MM.1S (cell line): ENCODE measurements around the gene CHSY3.

Experiments used
- DNase-seq: peaks from one replicate; pipeline ENCODE4 v3.0.0-alpha.2; 2015
- H2AFZ ChIP-seq: fragments of 300-600 bp; sonication (generic); 2 replicates; pipeline ENCODE4 v1.6.0; 2016; ENCODE audit warnings: antibody characterized with exemption, low read length
- H3F3A ChIP-seq: fragments of 300-600 bp; sonication (generic); 2 replicates; pipeline ENCODE4 v1.6.1; 2016; ENCODE audit warnings: mild to moderate bottlenecking, antibody characterized with exemption, low read length, moderate library complexity, mixed read lengths; ENCODE audit not compliant: insufficient read depth
- H3K27ac ChIP-seq: fragments of 300-600 bp; sonication (generic); 2 replicates; pipeline ENCODE4 v1.5.1; 2016; ENCODE audit warnings: mild to moderate bottlenecking, low read length
- H3K27me3 ChIP-seq: fragments of 300-600 bp; sonication (generic); replicated peaks from 2 replicates; pipeline ENCODE4 v1.6.0; 2016; ENCODE audit warnings: low read length; ENCODE audit not compliant: insufficient read depth
- H3K36me3 ChIP-seq: fragments of 300-600 bp; sonication (generic); replicated peaks from 2 replicates; pipeline ENCODE4 v1.6.1; 2016; ENCODE audit warnings: mild to moderate bottlenecking, low read length, mixed read lengths; ENCODE audit not compliant: insufficient read depth
- H3K4me1 ChIP-seq: fragments of 300-600 bp; sonication (generic); 2 replicates; pipeline ENCODE4 v1.6.1; 2016; ENCODE audit warnings: low read length, mixed read lengths
- H3K4me2 ChIP-seq: fragments of 300-600 bp; sonication (generic); 2 replicates; pipeline ENCODE4 v1.6.0; 2016; ENCODE audit warnings: low read depth, low read length
- H3K4me3 ChIP-seq: fragments of 300-600 bp; sonication (generic); 2 replicates; pipeline ENCODE4 v1.5.1; 2016; ENCODE audit warnings: low read length, mixed read lengths
- H3K79me2 ChIP-seq: fragments of 300-600 bp; sonication (generic); 2 replicates; pipeline ENCODE4 v1.6.1; 2016; ENCODE audit warnings: mixed run types, low read length, mixed read lengths
- H3K9ac ChIP-seq: fragments of 300-600 bp; sonication (generic); 2 replicates; pipeline ENCODE4 v1.6.1; 2016; ENCODE audit warnings: low read length, mixed read lengths
- H3K9me2 ChIP-seq: fragments of 300-600 bp; sonication (generic); replicated peaks from 2 replicates; pipeline ENCODE4 v1.6.1; 2016; ENCODE audit warnings: mild to moderate bottlenecking, low read length, mixed read lengths; ENCODE audit not compliant: insufficient read depth
- H3K9me3 ChIP-seq: fragments of 300-600 bp; sonication (generic); replicated peaks from 2 replicates; pipeline ENCODE4 v1.6.1; 2016; ENCODE audit warnings: mild to moderate bottlenecking, low read length, mixed read lengths; ENCODE audit not compliant: insufficient read depth
- H4K20me1 ChIP-seq: fragments of 300-600 bp; sonication (generic); 2 replicates; pipeline ENCODE4 v1.6.1; 2016; ENCODE audit warnings: mild to moderate bottlenecking, low read length, moderate library complexity, mixed read lengths; ENCODE audit not compliant: insufficient read depth
- EZH2 ChIP-seq: fragments of 300-600 bp; sonication (generic); optimal IDR thresholded peaks from 2 replicates; pipeline ENCODE3; 2017; ENCODE audit warnings: low read depth, mild to moderate bottlenecking, antibody characterized with exemption, low read length, mixed read lengths
- EZH2phosphoT487 ChIP-seq: fragments of 300-600 bp; sonication (generic); IDR thresholded peaks from 2 replicates; pipeline ENCODE4 v1.6.1; 2018; ENCODE audit warnings: antibody characterized with exemption, low read length
- TF ChIP-seq, protein P1 (sequence below): fragments of 300-600 bp; sonication (generic); IDR thresholded peaks from 2 replicates; pipeline ENCODE4 v1.5.1; 2016; ENCODE audit warnings: antibody characterized with exemption, low read length, mixed read lengths

Gene CHSY3

DNA sequence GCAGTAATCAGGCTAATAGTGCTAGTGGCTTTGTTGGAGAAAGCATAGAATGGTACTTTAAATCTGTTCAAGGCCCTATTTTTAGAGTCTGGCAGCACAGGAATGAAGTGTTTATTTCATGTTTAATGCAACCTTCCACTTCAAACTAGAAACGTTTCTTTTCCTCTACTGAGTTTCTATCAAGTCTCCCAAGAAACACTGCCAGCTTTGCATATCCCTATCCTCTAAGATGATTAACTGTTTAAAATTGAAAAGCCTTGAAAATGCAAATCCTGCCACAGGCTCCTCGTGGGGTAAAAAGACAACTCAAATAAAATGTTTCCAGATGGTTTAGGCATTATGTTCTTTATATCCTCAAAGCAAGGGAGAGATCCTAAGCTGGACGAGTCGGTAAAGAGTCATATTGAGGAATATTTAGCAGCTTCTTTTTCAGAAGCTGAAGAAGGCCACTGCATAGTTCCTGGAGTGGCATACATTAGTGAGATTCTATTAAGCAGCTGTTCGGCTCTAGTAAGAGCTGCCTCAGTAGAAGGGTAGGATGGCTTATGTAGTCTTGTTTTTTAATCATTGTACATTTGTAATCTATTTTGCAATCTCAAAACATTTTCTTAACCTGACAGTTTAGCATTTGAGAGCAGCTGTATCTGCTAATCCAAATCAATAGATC is 251.2 kb downstream of the CHSY3 start:
- Histone ChIP-seq H3K4me3 (no peak overlapping the region), H3K4me1 (no peaks in the 10 kb centered on the region), H2AFZ (no peak overlapping the region), H3K9me3 (no peaks in the 10 kb centered on the region), H3K79me2 (no peaks in the 10 kb centered on the region), H3K9me2 (no peaks in the 10 kb centered on the region), H3K27ac (no peak overlapping the region), H3K4me2 (no peak overlapping the region), H3K36me3 (no peaks in the 10 kb centered on the region), H4K20me1 (no peaks in the 10 kb centered on the region), H3K9ac (no peak overlapping the region), H3F3A (no peaks in the 10 kb centered on the region), H3K27me3 (no peaks in the 10 kb centered on the region)
- TF ChIP-seq EZH2 (no peak), EZH2phosphoT487 (no peak)
- TF ChIP-seq, protein P1, sequence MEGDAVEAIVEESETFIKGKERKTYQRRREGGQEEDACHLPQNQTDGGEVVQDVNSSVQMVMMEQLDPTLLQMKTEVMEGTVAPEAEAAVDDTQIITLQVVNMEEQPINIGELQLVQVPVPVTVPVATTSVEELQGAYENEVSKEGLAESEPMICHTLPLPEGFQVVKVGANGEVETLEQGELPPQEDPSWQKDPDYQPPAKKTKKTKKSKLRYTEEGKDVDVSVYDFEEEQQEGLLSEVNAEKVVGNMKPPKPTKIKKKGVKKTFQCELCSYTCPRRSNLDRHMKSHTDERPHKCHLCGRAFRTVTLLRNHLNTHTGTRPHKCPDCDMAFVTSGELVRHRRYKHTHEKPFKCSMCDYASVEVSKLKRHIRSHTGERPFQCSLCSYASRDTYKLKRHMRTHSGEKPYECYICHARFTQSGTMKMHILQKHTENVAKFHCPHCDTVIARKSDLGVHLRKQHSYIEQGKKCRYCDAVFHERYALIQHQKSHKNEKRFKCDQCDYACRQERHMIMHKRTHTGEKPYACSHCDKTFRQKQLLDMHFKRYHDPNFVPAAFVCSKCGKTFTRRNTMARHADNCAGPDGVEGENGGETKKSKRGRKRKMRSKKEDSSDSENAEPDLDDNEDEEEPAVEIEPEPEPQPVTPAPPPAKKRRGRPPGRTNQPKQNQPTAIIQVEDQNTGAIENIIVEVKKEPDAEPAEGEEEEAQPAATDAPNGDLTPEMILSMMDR = no peak
- DNase-seq = no peak

DNA sequence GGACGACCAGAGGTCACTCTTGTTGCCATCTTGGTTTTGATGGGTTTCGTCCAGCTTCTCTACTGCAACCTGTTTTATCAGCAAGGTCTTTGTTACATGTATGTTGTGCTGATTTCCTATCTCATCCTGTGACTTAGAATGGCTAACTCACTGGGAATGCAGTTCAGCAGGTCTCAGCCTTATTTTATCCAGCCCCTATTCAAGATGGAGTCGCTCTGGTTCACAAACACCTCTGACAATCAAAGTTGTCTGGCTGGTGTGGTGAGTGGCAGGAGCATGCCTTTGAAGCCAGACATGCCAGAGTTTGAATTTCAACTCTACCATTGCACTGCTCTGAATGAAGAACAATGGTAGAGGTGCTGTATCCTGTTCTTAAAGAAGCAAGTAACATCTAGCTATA is 253.8 kb downstream of the CHSY3 start:
- no peaks in the 10 kb centered on the region for H3K36me3 ChIP-seq
- H3K27me3 ChIP-seq = no peaks in the 10 kb centered on the region
- H3K4me3 ChIP-seq = no peak overlapping the region
- no peak overlapping the region for H3K4me2 ChIP-seq
- H3K79me2 ChIP-seq = no peaks in the 10 kb centered on the region
- no peaks in the 10 kb centered on the region for H3K4me1 ChIP-seq
- no peaks in the 10 kb centered on the region for H3F3A ChIP-seq
- H2AFZ ChIP-seq = no peak overlapping the region
- DNase-seq = no peak
- no peaks in the 10 kb centered on the region for H3K9me3 ChIP-seq
- no peaks in the 10 kb centered on the region for H4K20me1 ChIP-seq
- H3K27ac ChIP-seq = no peak overlapping the region
- no peak overlapping the region for H3K9ac ChIP-seq
- H3K9me2 ChIP-seq = no peaks in the 10 kb centered on the region
- TF ChIP-seq, protein P1 = no peak
- TF ChIP-seq EZH2phosphoT487 (no peak), EZH2 (no peak)

DNA sequence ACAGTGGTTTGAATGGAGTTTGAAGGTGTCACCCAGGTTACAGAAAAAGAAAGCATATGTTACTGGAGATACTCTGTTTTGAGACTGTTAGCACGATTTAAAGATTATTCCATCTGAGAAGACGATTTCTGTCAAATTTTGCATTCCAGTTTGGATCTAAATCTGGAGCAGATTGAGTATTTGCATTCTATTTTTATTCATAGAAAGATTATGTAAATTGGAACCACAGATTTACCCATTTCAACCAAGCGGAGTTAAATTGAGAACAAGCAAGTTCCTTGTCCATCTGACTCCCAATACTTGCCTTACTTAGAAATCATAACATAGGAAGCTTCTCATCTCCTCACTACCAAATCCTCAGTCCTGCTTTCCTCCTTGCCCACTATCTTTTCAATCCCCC is 255.7 kb downstream of the CHSY3 start:
- no peaks in the 10 kb centered on the region for H4K20me1 ChIP-seq
- no peak overlapping the region for H3K9ac ChIP-seq
- H3K4me2 ChIP-seq = no peak overlapping the region
- no peak overlapping the region for H2AFZ ChIP-seq
- no peak overlapping the region for H3K27ac ChIP-seq
- no peaks in the 10 kb centered on the region for H3K79me2 ChIP-seq
- no peaks in the 10 kb centered on the region for H3K9me3 ChIP-seq
- no peak for DNase-seq
- no peaks in the 10 kb centered on the region for H3K36me3 ChIP-seq
- H3K9me2 ChIP-seq = no peaks in the 10 kb centered on the region
- no peaks in the 10 kb centered on the region for H3F3A ChIP-seq
- H3K4me1 ChIP-seq = no peaks in the 10 kb centered on the region
- H3K4me3 ChIP-seq = no peak overlapping the region
- no peaks in the 10 kb centered on the region for H3K27me3 ChIP-seq
- no peak for TF ChIP-seq EZH2
- no peak for TF ChIP-seq EZH2phosphoT487
- TF ChIP-seq, protein P1 = no peak
